ENCODE data around the gene ABCC4. TPM values are rescaled to one million over a fixed set of nuclear protein-coding genes. Genes with fewer than 3 reads are reported as not detected.

The ABCC4 gene
- total RNA-seq, 1 donor from 2014 or later = 1.7 TPM

DNA sequence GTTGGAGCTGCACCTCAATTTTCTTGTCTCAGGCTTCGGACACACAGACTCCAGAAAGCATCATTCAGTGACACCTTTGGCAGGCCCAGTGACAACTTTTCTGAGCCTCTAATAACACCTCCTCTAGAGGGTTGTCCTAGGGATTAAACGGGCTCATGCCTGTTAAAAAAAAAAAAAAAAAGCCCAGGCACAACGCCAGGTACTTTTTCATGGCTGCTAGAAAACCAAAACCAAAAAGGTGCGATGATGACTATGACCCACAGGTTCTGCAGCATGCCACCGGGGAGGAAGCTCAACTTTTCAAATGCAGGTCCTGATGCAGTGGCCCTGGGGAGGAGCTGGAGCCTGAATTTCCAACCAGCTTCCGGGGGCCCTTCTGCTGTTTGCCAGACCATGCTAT, 184.2 kb downstream of the ABCC4 start:
- Mint-ChIP-seq H3K27ac (ENCODE audit: unreplicated experiment) (no peak overlapping the region), H3K36me3 (ENCODE audit: unreplicated experiment) (no peaks in the 10 kb centered on the region), H3K4me1 (ENCODE audit: low read depth, unreplicated experiment) (no peaks in the 10 kb centered on the region), H3K27me3 (ENCODE audit: unreplicated experiment) (peaks cover 2% of the 10 kb centered on the region), H3K9me3 (ENCODE audit: unreplicated experiment) (no peaks in the 10 kb centered on the region), H3K4me3 (ENCODE audit: unreplicated experiment) (no peak overlapping the region)
- no peak for DNase-seq
- no peak for TF ChIP-seq CTCF (IDR thresholded peaks at IDR 0.05; ENCODE audit: partially characterized antibody, unreplicated experiment)

DNA sequence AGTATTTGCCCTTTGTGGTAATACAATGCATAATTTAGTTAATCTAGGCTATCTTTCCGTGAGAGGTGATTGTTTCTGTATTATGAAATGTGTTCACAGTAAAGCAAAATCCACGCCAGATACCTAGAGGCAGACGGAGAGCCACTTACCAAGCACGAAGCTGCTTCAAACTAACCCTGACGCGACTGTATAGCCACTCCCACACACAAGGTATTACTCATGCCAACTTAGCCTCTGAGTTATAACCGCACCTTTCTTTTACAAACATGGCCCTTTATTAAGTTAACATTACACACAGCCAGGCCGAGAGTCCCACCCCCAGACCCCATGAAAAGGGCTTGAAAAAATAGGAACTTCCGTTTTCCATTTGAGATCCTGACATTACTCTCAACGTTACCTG, 185.7 kb downstream of the ABCC4 start:
- H3K4me3 Mint-ChIP-seq (ENCODE audit: unreplicated experiment) = no peak overlapping the region
- no peak for TF ChIP-seq CTCF (IDR thresholded peaks at IDR 0.05; ENCODE audit: partially characterized antibody, unreplicated experiment)
- no peak for DNase-seq
- no peaks in the 10 kb centered on the region for H3K4me1 Mint-ChIP-seq (ENCODE audit: low read depth, unreplicated experiment)
- H3K9me3 Mint-ChIP-seq (ENCODE audit: unreplicated experiment) = no peaks in the 10 kb centered on the region
- H3K27ac Mint-ChIP-seq (ENCODE audit: unreplicated experiment) = no peak overlapping the region
- peaks cover 2% of the 10 kb centered on the region for H3K27me3 Mint-ChIP-seq (ENCODE audit: unreplicated experiment)
- no peaks in the 10 kb centered on the region for H3K36me3 Mint-ChIP-seq (ENCODE audit: unreplicated experiment)

DNA sequence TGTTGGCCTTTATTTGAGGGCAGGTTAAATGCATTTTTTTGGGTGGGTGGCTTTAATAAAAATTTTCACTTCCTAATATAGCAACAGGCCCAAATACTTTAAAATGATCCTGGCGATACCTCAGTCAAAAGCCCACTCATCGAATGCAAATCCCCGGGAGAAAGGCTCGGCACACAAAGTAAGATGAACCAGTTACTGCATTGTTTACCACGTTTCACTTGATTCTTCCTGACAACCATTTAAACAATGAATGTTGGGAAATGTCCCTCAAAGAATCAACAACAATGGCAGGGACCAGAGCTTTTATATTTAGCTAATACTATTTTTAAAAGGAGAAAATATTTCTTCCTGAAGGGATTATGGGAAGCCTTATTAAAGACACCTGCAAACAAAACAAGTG, 187.7 kb downstream of the ABCC4 start:
- no peak for DNase-seq
- H3K9me3 Mint-ChIP-seq (ENCODE audit: unreplicated experiment) = no peaks in the 10 kb centered on the region
- H3K4me1 Mint-ChIP-seq (ENCODE audit: low read depth, unreplicated experiment) = no peaks in the 10 kb centered on the region
- no peak overlapping the region for H3K27ac Mint-ChIP-seq (ENCODE audit: unreplicated experiment)
- H3K36me3 Mint-ChIP-seq (ENCODE audit: unreplicated experiment) = peaks cover 6% of the 10 kb centered on the region
- no peaks in the 10 kb centered on the region for H3K27me3 Mint-ChIP-seq (ENCODE audit: unreplicated experiment)
- no peak for TF ChIP-seq CTCF (IDR thresholded peaks at IDR 0.05; ENCODE audit: partially characterized antibody, unreplicated experiment)
- no peak overlapping the region for H3K4me3 Mint-ChIP-seq (ENCODE audit: unreplicated experiment)

GRCh38 chr13:95112883-95113282, 188.4 kb downstream of the ABCC4 start:
- H3K9me3 Mint-ChIP-seq (ENCODE audit: unreplicated experiment) = no peaks in the 10 kb centered on the region
- H3K4me3 Mint-ChIP-seq (ENCODE audit: unreplicated experiment) = no peak overlapping the region
- no peaks in the 10 kb centered on the region for H3K4me1 Mint-ChIP-seq (ENCODE audit: low read depth, unreplicated experiment)
- no peak for TF ChIP-seq CTCF (IDR thresholded peaks at IDR 0.05; ENCODE audit: partially characterized antibody, unreplicated experiment)
- H3K27ac Mint-ChIP-seq (ENCODE audit: unreplicated experiment) = no peak overlapping the region
- H3K27me3 Mint-ChIP-seq (ENCODE audit: unreplicated experiment) = no peaks in the 10 kb centered on the region
- DNase-seq = no peak
- H3K36me3 Mint-ChIP-seq (ENCODE audit: unreplicated experiment) = peaks cover 7% of the 10 kb centered on the region

- no peak overlapping the region for H3K27ac Mint-ChIP-seq (ENCODE audit: unreplicated experiment)
- no peak overlapping the region for H3K4me3 Mint-ChIP-seq (ENCODE audit: unreplicated experiment)
- H3K27me3 Mint-ChIP-seq (ENCODE audit: unreplicated experiment) = no peaks in the 10 kb centered on the region
- no peak for TF ChIP-seq CTCF (IDR thresholded peaks at IDR 0.05; ENCODE audit: partially characterized antibody, unreplicated experiment)
- H3K4me1 Mint-ChIP-seq (ENCODE audit: low read depth, unreplicated experiment) = no peaks in the 10 kb centered on the region
- no peak for DNase-seq
- no peaks in the 10 kb centered on the region for H3K9me3 Mint-ChIP-seq (ENCODE audit: unreplicated experiment)
- peaks cover 7% of the 10 kb centered on the region for H3K36me3 Mint-ChIP-seq (ENCODE audit: unreplicated experiment)
Measured at GRCh38 chr13:95111608-95112007, 189.6 kb downstream of the ABCC4 start.

All from glutamatergic neuron (in vitro differentiated cells).